IMR-90 (cell line): ENCODE data around the gene AKAP8L. TPM values are rescaled to one million over a fixed set of nuclear protein-coding genes. Genes with fewer than 3 reads are reported as not detected.

Experiments
- ATAC-seq: fragments of 200-7000 bp; cut with Tn5 transposase; 2 replicates; pipeline ENCODE4 v1.9.1; 2020; ENCODE audit warnings: low read depth, mild to moderate bottlenecking, moderate library complexity
- BruUV-seq: library from RNA; stranded (reverse); fragments of 400-500 nt; replicated peaks from 2 replicates; lab custom pipeline; 2021; lab: Mats Ljungman, UMichigan
- CTCF ChIA-PET: fragments of 300-600 bp; formaldehyde crosslinking; extraction: SDS; loops from one replicate; lab custom pipeline; 2021; ENCODE audit warnings: antibody characterized with exemption; lab: Yijun Ruan, JAX
- POLR2A ChIA-PET: fragments of 300-600 bp; sonication (Branson Sonifier 250); formaldehyde crosslinking; loops from one replicate; lab custom pipeline; 2022; ENCODE audit warnings: antibody characterized with exemption; ENCODE audit not compliant: unreplicated experiment; lab: Charles Lee
- DNase-seq: peaks from one replicate; pipeline ENCODE4 v3.0.0; 2013
- H2AFZ ChIP-seq: replicated peaks from 2 replicates; pipeline ENCODE3; 2013; ENCODE audit warnings: low read length, mild to moderate bottlenecking; ENCODE audit not compliant: poor library complexity
- H2AK5ac ChIP-seq: 2 replicates; pipeline ENCODE4 v1.6.1; 2013; ENCODE audit warnings: low read depth, low read length, inconsistent platforms
- H2AK9ac ChIP-seq: replicated peaks from 2 replicates; pipeline ENCODE3; 2013; ENCODE audit warnings: mild to moderate bottlenecking, low read depth, low read length, moderate library complexity; ENCODE audit not compliant: poor library complexity
- H2BK120ac ChIP-seq: 2 replicates; pipeline ENCODE4 v1.6.1; 2013; ENCODE audit warnings: low read depth, low read length, inconsistent platforms
- H2BK15ac ChIP-seq: 3 replicates; pipeline ENCODE4 v1.6.1; 2013; ENCODE audit warnings: low read depth, low read length, inconsistent platforms
- H2BK20ac ChIP-seq: 2 replicates; pipeline ENCODE4 v1.6.1; 2013; ENCODE audit warnings: low read depth, mild to moderate bottlenecking, inconsistent platforms, low read length, moderate library complexity
- H2BK5ac ChIP-seq: 2 replicates; pipeline ENCODE4 v1.6.1; 2013; ENCODE audit warnings: mild to moderate bottlenecking, low read depth, low read length, inconsistent platforms; ENCODE audit not compliant: poor library complexity, severe bottlenecking
- H3K14ac ChIP-seq: replicated peaks from 2 replicates; pipeline ENCODE4 v1.6.1; 2013; ENCODE audit warnings: low read depth, low read length, inconsistent platforms
- H3K18ac ChIP-seq: 2 replicates; pipeline ENCODE4 v1.6.1; 2013; ENCODE audit warnings: low read depth, low read length, control low read depth
- H3K23ac ChIP-seq: 2 replicates; pipeline ENCODE4 v1.6.1; 2013; ENCODE audit warnings: low read depth, low read length, inconsistent platforms
- H3K27ac ChIP-seq: 2 replicates; pipeline ENCODE4 v1.5.1; 2013; ENCODE audit warnings: mild to moderate bottlenecking, control low read depth, low read length; ENCODE audit not compliant: insufficient read depth
- H3K27me3 ChIP-seq: 2 replicates; pipeline ENCODE4 v1.6.1; 2013; ENCODE audit warnings: low read length; ENCODE audit not compliant: control insufficient read depth, insufficient read depth
- H3K36me3 ChIP-seq: 2 replicates; pipeline ENCODE4 v1.6.1; 2013; ENCODE audit warnings: low read length, mixed read lengths; ENCODE audit not compliant: control insufficient read depth, insufficient read depth
- H3K4ac ChIP-seq: 2 replicates; pipeline ENCODE4 v1.6.1; 2013; ENCODE audit warnings: low read depth, low read length, inconsistent platforms
- H3K4me1 ChIP-seq: 2 replicates; pipeline ENCODE4 v1.6.1; 2013; ENCODE audit warnings: low read length, mixed read lengths; ENCODE audit not compliant: control insufficient read depth, insufficient read depth
- H3K4me2 ChIP-seq: 2 replicates; pipeline ENCODE4 v1.6.1; 2013; ENCODE audit warnings: low read depth, mild to moderate bottlenecking, control low read depth, low read length, moderate library complexity
- H3K4me3 ChIP-seq: 2 replicates; pipeline ENCODE4 v1.5.1; 2013; ENCODE audit warnings: low read depth, mild to moderate bottlenecking, control low read depth, low read length, moderate library complexity; ENCODE audit not compliant: insufficient read depth
- H3K56ac ChIP-seq: 2 replicates; pipeline ENCODE4 v1.6.1; 2013; ENCODE audit warnings: low read length, inconsistent platforms; ENCODE audit not compliant: insufficient read depth; ENCODE audit errors: extremely low read depth
- H3K79me1 ChIP-seq, 2 experiments: 2 replicates each; pipeline ENCODE4 v1.6.1; 2013; ENCODE audit warnings: low read length in 2 of 2, inconsistent platforms in 1 of 2, low read depth in 1 of 2
- H3K9ac ChIP-seq: 2 replicates; pipeline ENCODE4 v1.6.1; 2013; ENCODE audit warnings: low read depth, low read length, control low read depth
- H3K9me1 ChIP-seq: 2 replicates; pipeline ENCODE4 v1.6.1; 2013; ENCODE audit warnings: low read length, inconsistent platforms; ENCODE audit not compliant: insufficient read depth
- H3K9me3 ChIP-seq: 2 replicates; pipeline ENCODE4 v1.6.1; 2013; ENCODE audit warnings: low read length; ENCODE audit not compliant: control insufficient read depth, insufficient read depth
- H4K20me1 ChIP-seq: 2 replicates; pipeline ENCODE4 v1.6.1; 2013; ENCODE audit warnings: low read length, inconsistent platforms; ENCODE audit not compliant: insufficient read depth
- H4K5ac ChIP-seq: 2 replicates; pipeline ENCODE4 v1.6.1; 2013; ENCODE audit warnings: mild to moderate bottlenecking, low read depth, low read length, control low read depth
- H4K8ac ChIP-seq, 2 experiments: 2 replicates each; pipeline ENCODE4 v1.6.1; 2013; ENCODE audit warnings: low read depth in 2 of 2, low read length in 2 of 2, control low read depth in 1 of 2, inconsistent platforms in 1 of 2
- H4K91ac ChIP-seq: 2 replicates; pipeline ENCODE4 v1.6.1; 2013; ENCODE audit warnings: low read depth, low read length, inconsistent platforms; ENCODE audit not compliant: insufficient read depth
- BHLHE40 ChIP-seq: fragments of 150-350 bp; IDR thresholded peaks from 2 replicates; pipeline ENCODE4 v1.6.1; 2016; ENCODE audit warnings: mild to moderate bottlenecking, low read depth, low read length
- CEBPB ChIP-seq: IDR thresholded peaks from 2 replicates; pipeline ENCODE4 v1.6.1; 2012; ENCODE audit warnings: low read depth, low read length, improper control_type of control experiment
- CHD1 ChIP-seq: IDR thresholded peaks from 2 replicates; pipeline ENCODE4 v1.6.1; 2012; ENCODE audit warnings: low read depth, low read length, improper control_type of control experiment
- CTCF ChIP-seq: conservative IDR thresholded peaks from 2 replicates; pipeline ENCODE4 v1.5.1; 2012; ENCODE audit warnings: mild to moderate bottlenecking, low read depth, low read length, improper control_type of control experiment
- MAZ ChIP-seq: IDR thresholded peaks from 2 replicates; pipeline ENCODE4 v1.6.1; 2012; ENCODE audit warnings: low read depth, mild to moderate bottlenecking, low read length, improper control_type of control experiment, moderate library complexity, borderline replicate concordance
- POLR2A ChIP-seq: IDR thresholded peaks from 2 replicates; pipeline ENCODE4 v1.6.1; 2012; ENCODE audit warnings: mild to moderate bottlenecking, low read depth, low read length
- SMC3 ChIP-seq: fragments of 150-350 bp; IDR thresholded peaks from 2 replicates; pipeline ENCODE4 v1.6.1; 2016; ENCODE audit warnings: low read depth, mild to moderate bottlenecking, antibody characterized with exemption, low read length, moderate library complexity
- USF2 ChIP-seq: fragments of 150-350 bp; IDR thresholded peaks from 2 replicates; pipeline ENCODE4 v1.6.1; 2017; ENCODE audit warnings: mild to moderate bottlenecking, antibody characterized with exemption, low read length, low read depth
- WGBS, 2 experiments: methylation state at CpG; one replicate each; pipeline versions ENCODE4 v1.1.5 to v1.1.7; 2013; ENCODE audit warnings: missing lambda C conversion rate in 2 of 2; ENCODE audit not compliant: insufficient read length in 1 of 2; ENCODE audit errors: extremely low coverage in 2 of 2; 5-methylcytosine and 5-hydroxymethylcytosine counted together
- dilution Hi-C: fragments of 300-500 bp; cut with HindIII; formaldehyde crosslinking; loops from one replicate; pipeline ENCODE4 v1.14.3; 2018; ENCODE audit warnings: low sequenced_read_pairs; ENCODE audit not compliant: unreplicated experiment
- in situ Hi-C: fragments of 300-500 bp; cut with MboI; formaldehyde crosslinking; loops from 3 replicates; pipeline ENCODE4 v1.14.3; 2019; ENCODE audit warnings: low sequenced_read_pairs, inconsistent platforms, mixed read lengths
- intact Hi-C: fragments of 100-400 bp; cut with micrococcal nuclease; formaldehyde crosslinking; loops from 2 replicates; pipeline ENCODE4 v1.10.0; 2022
- polyA plus RNA-seq, 3 experiments: library from polyadenylated mRNA; depleted of rRNA; stranded (reverse); fragments of >200 nt; gene quantifications; 2 replicates each; pipeline ENCODE4 v1.2.3, GENCODE V29; 2012; ENCODE audit warnings: low replicate concordance in 1 of 3
- total RNA-seq: library from RNA; depleted of rRNA; stranded (reverse); fragments of >200 nt; gene quantifications from 2 replicates; pipeline ENCODE4 v1.2.3, GENCODE V29; 2012

Gene AKAP8L
- total and polyA plus RNA-seq, 2 of the 4 experiments (the other 2 are of a cell fraction) = 43.1 to 44.6 TPM

- Histone ChIP-seq H3K27me3 (peaks cover 38% of the 10 kb centered on the region), H3K27ac (no peak overlapping the region), H3K79me1 (no peaks in the 10 kb centered on the region), H2BK5ac (no peak overlapping the region), H3K14ac (no peak overlapping the region), H3K9me3 (no peaks in the 10 kb centered on the region), H2AK9ac (no peak overlapping the region), H3K23ac (no peak overlapping the region), H3K4ac (no peak overlapping the region), H3K56ac (no peak overlapping the region), H2BK20ac (no peak overlapping the region), H2AFZ (no peak overlapping the region), H3K4me3 (no peak overlapping the region), H3K9ac (no peak overlapping the region), H3K36me3 (no peaks in the 10 kb centered on the region), H4K20me1 (no peaks in the 10 kb centered on the region), H3K18ac (no peak overlapping the region), H3K4me1 (no peaks in the 10 kb centered on the region), H2BK120ac (no peak overlapping the region), H2BK15ac (no peak overlapping the region), H3K9me1 (no peaks in the 10 kb centered on the region), H4K8ac (no peak overlapping the region), H2AK5ac (no peak overlapping the region), H4K5ac (no peak overlapping the region), H4K91ac (no peak overlapping the region), H3K4me2 (no peak overlapping the region)
- WGBS, 2 experiments = 69% methylated on average over 2 of the region's 2 CpGs; no CpG with 5 or more reads in 1 of the 2 experiments
- CTCF ChIA-PET = no interaction called here
- in situ Hi-C loops = no loop called here
- intact Hi-C loops = no loop called here
- TF ChIP-seq CTCF (no peak), CEBPB (no peak), MAZ (no peak), CHD1 (no peak), USF2 (no peak), SMC3 (no peak), BHLHE40 (no peak), POLR2A (no peak)
- no peak for DNase-seq
- POLR2A ChIA-PET = no interaction called here
- dilution Hi-C loops = no loop called here
- no peak for ATAC-seq
- BruUV-seq = no TSS peak
Measured at GRCh38 chr19:15461694-15462093, 42.9 kb upstream of the AKAP8L start.
